HG02610 (cell line): Measurements from ENCODE around the gene GP1BB.

ENCODE experiments used
- ATAC-seq: cut with Tn5 transposase; IDR thresholded peaks from one replicate; pipeline ENCODE4 v1.9.1; 2021; ENCODE audit warnings: mild to moderate bottlenecking, moderate library complexity; ENCODE audit not compliant: unreplicated experiment

The GP1BB gene

GRCh38 chr22:19713650-19714311 lies 9.6 kb upstream of the GP1BB start:
- ATAC-seq = no peak

GRCh38 chr22:19714312-19715187 lies 8.8 kb upstream of the GP1BB start, which contains the start of gene SEPTIN5:
Gene SEPTIN5, plus strand, starts transcription at chr22:19714503. Its CDS starts 86 bp downstream, at chr22:19714589.
- ATAC-seq = no peak

GRCh38 chr22:19715188-19715930 lies 8.0 kb upstream of the GP1BB start:
- no peak for ATAC-seq

- ATAC-seq = no peak
These were observed 7.1 kb upstream of the GP1BB start for GRCh38 chr22:19716041-19716828.

- no peak for ATAC-seq
These were observed 6.6 kb upstream of the GP1BB start for GRCh38 chr22:19716829-19717105.

GRCh38 chr22:19717181-19717580 lies 6.2 kb upstream of the GP1BB start:
- no peak for ATAC-seq

- ATAC-seq = no peak
These were observed 5.5 kb upstream of the GP1BB start for GRCh38 chr22:19717691-19718455.

- ATAC-seq = no peak
These were observed 4.8 kb upstream of the GP1BB start for GRCh38 chr22:19718456-19719049.

- ATAC-seq = no peak
These were observed 4.3 kb upstream of the GP1BB start for GRCh38 chr22:19719050-19719482.

GRCh38 chr22:19719488-19720021 lies 3.8 kb upstream of the GP1BB start:
- no peak for ATAC-seq

GRCh38 chr22:19720150-19720827 lies 3.0 kb upstream of the GP1BB start:
- ATAC-seq = no peak

- no peak for ATAC-seq
These were observed 2.4 kb upstream of the GP1BB start for GRCh38 chr22:19720999-19721329.

- no peak for ATAC-seq
These were observed 1.8 kb upstream of the GP1BB start for GRCh38 chr22:19721330-19722177.

- no peak for ATAC-seq
These were observed 959 bp upstream of the GP1BB start for GRCh38 chr22:19722178-19722981.

GRCh38 chr22:19722982-19723231 lies 432 bp upstream of the GP1BB start:
- ATAC-seq = no peak

- ATAC-seq = no peak
These were observed 866 bp downstream of the GP1BB start for GRCh38 chr22:19723983-19724827.
